Right cardiac atrium (tissue), 5 donors: ENCODE data around the gene CFAP73. TPM values are rescaled to one million over a fixed set of nuclear protein-coding genes. Genes with fewer than 3 reads are reported as not detected.

ENCODE experiments used
- ATAC-seq, 2 donors: fragments of 200-7000 bp; cut with Tn5 transposase; one replicate each; pipeline versions ENCODE4 v1.8.0 to v1.9.1; 2020; ENCODE audit warnings: moderate library complexity in 2 of 2, mild to moderate bottlenecking in 1 of 2
- DNase-seq, 3 donors: peaks; one replicate each; pipeline ENCODE4 v3.0.0-alpha.2; 2020
- H3K27ac ChIP-seq: one replicate; pipeline ENCODE4 v1.5.1; 2013; ENCODE audit warnings: mild to moderate bottlenecking, low read length, control low read depth, moderate library complexity
- H3K27me3 ChIP-seq: one replicate; pipeline ENCODE4 v1.6.1; 2013; ENCODE audit not compliant: control insufficient read depth, insufficient read depth
- H3K4me1 ChIP-seq: one replicate; pipeline ENCODE4 v1.6.1; 2013; ENCODE audit warnings: low read length; ENCODE audit not compliant: control insufficient read depth, insufficient read depth
- H3K4me3 ChIP-seq: one replicate; pipeline ENCODE4 v1.5.1; 2013; ENCODE audit warnings: low read length, control low read depth
- H3K9me3 ChIP-seq: one replicate; pipeline ENCODE4 v1.6.1; 2013; ENCODE audit warnings: low read length; ENCODE audit not compliant: control insufficient read depth
- WGBS: extraction: QIAGEN DNeasy Blood & Tissue Kit; methylation state at CpG from one replicate; pipeline ENCODE4 v1.1.7; 2013; 5-methylcytosine and 5-hydroxymethylcytosine counted together
- intact Hi-C, 4 donors: fragments of 100-400 bp; cut with DNase I; formaldehyde crosslinking; loops; one replicate each; pipeline versions ENCODE4 v1.11.0 to v1.14.0; 2022 to 2023
- long read RNA-seq, 4 donors: library from polyadenylated mRNA; unstranded; transcript quantifications; one replicate each; pipeline ENCODE4 v2.0.0, GENCODE V29; 2020 to 2021
- polyA plus RNA-seq: library from polyadenylated mRNA; stranded (reverse); fragments of 200-250 nt; gene quantifications from one replicate; pipeline ENCODE4 v1.2.3, GENCODE V29; 2013
- total RNA-seq, 4 donors: library from RNA; stranded (reverse); fragmentation: NEBNext Ultra II Directional; extraction: Animal tissue kit (Norgen Biotek cat#: 25700); gene quantifications; one replicate each; pipeline ENCODE4 v1.2.1, GENCODE V29; 2021
- donor health status: healthy with polysubstance abuse.
- donor health status: DM: no; HTN: yes; CAD: no.
- donor health status: DM: no; HTN: no; CAD: no.
- donor health status: DM: no; HTN: yes; CAD: no; lungs with severe emphysema.
- donor health status: DM: yes; HTN: yes; CAD: no.

The CFAP73 gene
- not detected for total RNA-seq
- polyA plus RNA-seq, result 0.09 TPM
- long read RNA-seq, donor 1, result 0 reads
- long read RNA-seq, donor 2, result 0 reads
- long read RNA-seq, donor 3, result 0 reads
- long read RNA-seq, donor 4, result 0 reads

DNA sequence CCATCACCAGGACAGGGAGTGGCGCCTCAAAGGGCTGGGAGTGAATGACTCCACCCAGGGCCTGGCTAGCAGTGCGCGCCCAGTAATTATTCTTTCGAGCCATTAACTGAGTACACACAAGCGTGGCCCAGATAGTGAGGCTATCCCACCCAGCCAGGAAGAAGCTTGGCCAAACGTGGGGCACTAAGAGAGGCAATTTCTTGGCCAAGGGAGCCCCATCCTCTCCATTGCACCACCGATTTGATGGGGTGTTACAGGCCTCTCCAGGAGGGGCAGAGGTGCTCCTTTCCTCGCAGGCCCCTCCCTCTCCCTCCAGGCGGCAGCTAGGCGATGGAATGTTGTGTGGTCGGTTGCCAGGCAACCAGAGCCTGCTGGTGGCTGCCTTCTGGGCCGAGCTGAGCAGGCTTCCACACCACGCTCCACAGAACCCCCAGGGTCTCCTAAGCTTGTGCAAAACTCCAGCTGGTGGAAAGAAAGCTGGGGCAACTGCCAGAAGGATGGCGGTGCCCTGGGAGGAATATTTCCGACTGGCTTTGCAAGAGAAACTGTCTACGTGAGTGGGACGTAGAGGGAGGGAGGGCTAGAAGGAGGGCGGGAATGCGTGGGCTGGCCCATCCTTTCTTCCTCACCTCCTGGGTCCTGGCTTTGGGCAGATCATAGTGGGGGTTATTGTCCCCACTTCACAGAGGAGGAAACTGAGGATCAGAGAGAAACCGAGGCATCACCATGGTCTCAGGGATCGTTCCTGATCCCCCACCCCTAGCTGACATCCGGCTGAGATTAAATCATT is at the start of gene CFAP73:
Gene CFAP73 (plus strand): TSS at position 364 of the 790 bp plus-strand sequence. CDS start 134 bp downstream, at position 498.
- ATAC-seq (peak; percentile 78 to 82), DNase-seq (peak; percentile 84 to 89 (median 86))
- H3K4me1 ChIP-seq, result no peaks in the 10 kb centered on the region
- intact Hi-C loops, result loop anchor here in 3 of 4 donors (5.0 to 10.0 kb wide), 3 partner anchors 95 to 105 kb away; partner anchors contain the start of gene DTX1 (in 1 of the 3)
- WGBS, result 24% methylated on average over 22 of the region's 22 CpGs
- H3K9me3 ChIP-seq, result no peaks in the 10 kb centered on the region
- no peak within 1 kb of the TSS for H3K4me3 ChIP-seq
- H3K27me3 ChIP-seq, result no peaks in the 10 kb centered on the region
- H3K27ac ChIP-seq, result no peak within 1 kb of the TSS

DNA sequence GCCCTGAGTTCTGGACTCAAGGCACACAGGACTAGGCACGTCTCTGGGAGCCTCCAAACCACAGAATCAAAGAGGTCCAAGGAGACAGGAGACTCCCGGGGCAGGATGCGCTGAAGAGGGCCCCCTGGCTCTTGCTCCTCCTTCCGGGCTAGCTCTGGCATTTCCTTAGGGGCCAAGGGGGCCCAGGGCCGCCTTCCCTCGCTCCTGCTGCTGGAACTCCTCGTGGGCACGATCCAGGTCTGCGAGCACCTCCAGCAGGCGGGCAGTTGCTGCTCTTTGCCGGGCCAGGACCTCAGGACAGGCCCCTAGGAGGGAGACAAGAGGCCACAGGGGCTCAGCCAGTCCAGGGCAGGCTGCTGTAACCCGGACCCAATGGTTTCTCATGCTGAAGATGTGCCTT is 49.8 kb upstream of the CFAP73 start:
- H3K9me3 ChIP-seq, result no peaks in the 10 kb centered on the region
- no peaks in the 10 kb centered on the region for H3K27me3 ChIP-seq
- ATAC-seq, result no peak
- no peak overlapping the region for H3K4me3 ChIP-seq
- H3K27ac ChIP-seq, result no peak overlapping the region
- 67% methylated on average over 12 of the region's 12 CpGs for WGBS
- H3K4me1 ChIP-seq, result no peaks in the 10 kb centered on the region
- DNase-seq, result no peak
- intact Hi-C loops, result loop anchor here in 2 of 4 donors (5.0 kb wide), 1 partner anchor 47 kb away; no protein-coding TSS in a partner anchor

DNA sequence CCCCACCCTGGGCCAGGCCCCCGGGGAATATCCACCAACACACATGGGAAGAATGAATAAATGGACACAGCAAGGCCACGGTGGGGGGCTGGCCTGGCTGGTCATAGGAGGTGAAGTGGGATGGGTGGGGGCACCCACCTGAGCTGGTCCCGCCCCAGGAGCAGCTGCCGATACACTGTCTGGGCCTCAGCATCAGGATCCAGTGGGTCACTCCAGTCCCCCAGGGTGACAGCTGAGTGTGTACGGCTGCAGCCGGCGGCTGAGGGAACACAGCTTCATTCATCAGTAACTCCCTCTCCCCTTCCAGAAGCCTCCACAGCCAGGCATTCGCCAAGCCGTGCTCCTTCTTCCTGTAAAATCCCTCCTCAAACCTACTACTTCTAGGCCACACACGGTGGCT is 47.8 kb upstream of the CFAP73 start:
- 63% methylated on average over 10 of the region's 10 CpGs for WGBS
- DNase-seq, result no peak
- no peaks in the 10 kb centered on the region for H3K9me3 ChIP-seq
- H3K27me3 ChIP-seq, result no peaks in the 10 kb centered on the region
- H3K27ac ChIP-seq, result no peak overlapping the region
- intact Hi-C loops, result no loop called here
- no peaks in the 10 kb centered on the region for H3K4me1 ChIP-seq
- ATAC-seq, result no peak
- no peak overlapping the region for H3K4me3 ChIP-seq

DNA sequence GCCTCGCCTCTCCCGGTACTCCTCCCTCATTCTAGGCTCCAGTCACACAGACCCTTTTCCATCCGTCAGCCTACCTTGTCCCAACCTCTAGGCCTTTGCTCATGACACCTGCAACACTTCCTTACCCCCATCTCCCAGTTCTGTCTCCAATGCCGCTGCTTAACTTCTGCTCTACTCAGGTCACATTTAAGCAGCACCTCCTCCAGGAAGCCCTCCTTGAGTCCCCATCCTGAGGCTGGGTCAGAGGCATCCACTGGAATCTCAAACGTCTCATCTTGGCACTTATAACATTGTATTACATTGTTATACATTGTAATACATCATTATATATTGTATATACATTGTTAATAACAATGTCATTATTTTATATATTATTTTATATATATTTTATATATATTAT is 46.7 kb upstream of the CFAP73 start:
- DNase-seq (no peak), ATAC-seq (no peak)
- intact Hi-C loops, result no loop called here
- H3K27ac ChIP-seq, result no peak overlapping the region
- no peaks in the 10 kb centered on the region for H3K4me1 ChIP-seq
- H3K9me3 ChIP-seq, result no peaks in the 10 kb centered on the region
- no peak overlapping the region for H3K4me3 ChIP-seq
- no peaks in the 10 kb centered on the region for H3K27me3 ChIP-seq
- 83% methylated on average over 5 of the region's 5 CpGs for WGBS

DNA sequence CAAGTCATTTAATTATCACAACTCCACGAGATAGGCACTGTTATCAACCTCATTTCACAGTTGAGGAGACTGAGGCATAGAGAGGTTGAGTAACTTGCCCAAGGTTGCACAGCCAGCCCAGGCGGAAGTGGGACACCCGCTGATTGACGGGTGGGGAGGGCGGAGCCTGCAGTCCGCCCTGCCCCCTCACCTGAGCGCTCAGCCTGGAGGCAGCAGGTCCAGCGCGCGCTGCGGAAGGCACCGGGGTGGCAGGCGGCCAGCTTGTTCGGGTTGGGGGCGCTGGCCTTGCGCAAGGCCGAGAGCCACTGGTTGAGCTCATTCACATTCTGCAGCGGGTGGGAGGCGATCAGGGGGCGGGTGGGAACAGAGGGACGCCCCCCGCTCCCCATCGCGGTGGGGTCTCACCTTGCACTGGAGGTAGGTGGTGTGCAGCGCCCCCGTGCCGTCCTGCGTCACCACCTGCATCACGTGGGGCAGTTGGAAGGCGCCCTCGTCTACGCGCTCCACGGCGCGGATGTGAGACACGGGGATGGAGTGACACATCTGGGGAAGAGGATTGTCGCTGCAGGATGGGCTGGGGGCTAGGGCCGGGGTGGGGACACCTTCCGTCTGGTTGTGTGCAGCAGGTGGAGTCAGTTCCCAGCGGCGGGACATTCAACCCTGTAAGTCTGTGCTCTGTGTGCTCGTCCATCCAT is 45.6 kb upstream of the CFAP73 start:
- Histone ChIP-seq H3K4me1 (no peaks in the 10 kb centered on the region), H3K27ac (no peak overlapping the region), H3K27me3 (no peaks in the 10 kb centered on the region), H3K4me3 (no peak overlapping the region), H3K9me3 (no peaks in the 10 kb centered on the region)
- DNase-seq (no peak), ATAC-seq (peak in 1 of 2 donors; percentile 42)
- WGBS, result 5% methylated on average over 43 of the region's 43 CpGs
- intact Hi-C loops, result no loop called here

DNA sequence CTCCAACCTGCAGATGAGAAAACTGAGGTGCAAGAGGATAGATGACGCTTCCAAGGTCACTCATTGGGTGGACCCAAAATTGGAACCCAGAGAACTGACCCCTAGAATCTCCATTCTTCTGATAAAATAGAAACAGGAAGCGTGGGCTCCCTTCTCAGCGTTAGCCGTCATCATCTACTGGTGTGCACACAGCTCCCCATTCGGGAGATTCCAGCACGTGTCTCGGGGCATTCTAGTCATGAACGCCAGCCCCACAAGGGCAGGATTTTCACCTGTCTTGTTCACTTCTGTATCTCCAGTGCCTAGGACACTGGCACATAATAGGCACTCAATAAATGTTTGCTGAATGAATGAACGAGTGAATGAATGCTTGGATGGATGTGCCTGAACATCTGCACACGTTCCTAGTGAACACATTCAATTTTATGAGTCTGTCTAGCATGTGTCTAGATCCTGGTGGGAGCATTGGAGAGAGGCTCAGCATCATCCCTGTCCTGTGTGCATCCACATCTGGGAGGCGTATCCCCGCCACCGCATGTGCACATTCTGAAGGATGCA is 44.5 kb upstream of the CFAP73 start:
- intact Hi-C loops, result no loop called here
- Histone ChIP-seq H3K27me3 (no peaks in the 10 kb centered on the region), H3K27ac (no peak overlapping the region), H3K4me3 (no peak overlapping the region), H3K9me3 (no peaks in the 10 kb centered on the region), H3K4me1 (no peaks in the 10 kb centered on the region)
- 56% methylated on average over 13 of the region's 13 CpGs for WGBS
- DNase-seq (no peak), ATAC-seq (no peak)

DNA sequence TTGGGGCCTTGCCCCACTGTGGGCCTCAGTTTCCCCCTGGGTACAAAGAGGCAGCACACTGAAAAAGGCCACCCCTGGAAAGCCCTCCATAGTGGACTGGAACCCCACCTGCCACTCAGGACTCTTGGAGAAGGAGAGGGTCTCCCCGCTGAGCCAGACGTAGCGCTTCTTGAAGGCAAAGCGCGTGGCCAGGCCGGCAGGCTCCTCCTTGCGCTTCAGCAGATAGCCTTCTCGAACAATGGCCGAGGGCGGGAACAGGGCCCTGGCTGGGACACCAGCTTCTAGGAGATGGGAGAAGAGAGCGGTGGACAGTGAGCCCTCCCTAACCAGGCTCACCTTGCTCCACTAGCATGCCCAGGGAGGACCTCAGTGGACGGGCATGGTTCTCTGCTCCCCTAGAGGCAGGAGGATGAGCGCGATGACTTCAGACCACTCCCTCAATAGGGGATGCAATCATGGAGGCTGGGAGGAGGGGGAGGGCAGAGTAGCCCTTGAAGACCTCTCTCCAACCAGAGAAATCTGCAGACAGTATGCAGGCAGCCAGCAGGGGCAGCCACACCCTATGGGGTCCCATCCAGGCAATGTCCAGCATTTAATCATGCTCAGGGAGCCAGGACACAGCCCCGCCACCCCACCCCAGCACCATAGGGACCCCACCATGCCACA is 43.8 kb upstream of the CFAP73 start:
- H3K4me1 ChIP-seq, result no peaks in the 10 kb centered on the region
- intact Hi-C loops, result no loop called here
- H3K9me3 ChIP-seq, result no peaks in the 10 kb centered on the region
- no peak for ATAC-seq
- H3K27me3 ChIP-seq, result no peaks in the 10 kb centered on the region
- no peak overlapping the region for H3K27ac ChIP-seq
- no peak for DNase-seq
- no peak overlapping the region for H3K4me3 ChIP-seq
- WGBS, result 79% methylated on average over 15 of the region's 15 CpGs

DNA sequence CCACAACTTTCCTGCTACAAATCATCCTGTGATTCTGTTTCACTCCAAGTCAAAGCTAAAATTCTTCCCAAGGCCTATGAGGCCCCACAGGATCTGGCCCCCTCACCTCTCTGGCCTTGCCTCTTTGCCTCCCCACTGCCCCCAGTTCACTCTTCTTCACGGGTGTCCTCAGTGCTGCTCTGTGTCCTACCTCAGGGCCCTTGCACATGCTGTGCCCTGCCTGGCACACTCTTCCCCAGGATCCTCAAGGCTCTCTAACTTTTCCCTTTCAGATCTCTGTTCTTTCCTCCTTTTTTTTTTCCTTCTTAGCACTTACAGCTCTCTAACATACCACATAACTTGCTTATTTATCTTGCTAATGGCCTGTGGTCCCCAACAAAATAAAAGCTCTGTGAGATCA is 43.2 kb upstream of the CFAP73 start:
- intact Hi-C loops, result no loop called here
- no peak for DNase-seq
- no peaks in the 10 kb centered on the region for H3K4me1 ChIP-seq
- no peak overlapping the region for H3K4me3 ChIP-seq
- no peak for ATAC-seq
- H3K27ac ChIP-seq, result no peak overlapping the region
- no peaks in the 10 kb centered on the region for H3K9me3 ChIP-seq
- no peaks in the 10 kb centered on the region for H3K27me3 ChIP-seq
- WGBS, result 70% methylated on average over 1 of the region's 1 CpG

DNA sequence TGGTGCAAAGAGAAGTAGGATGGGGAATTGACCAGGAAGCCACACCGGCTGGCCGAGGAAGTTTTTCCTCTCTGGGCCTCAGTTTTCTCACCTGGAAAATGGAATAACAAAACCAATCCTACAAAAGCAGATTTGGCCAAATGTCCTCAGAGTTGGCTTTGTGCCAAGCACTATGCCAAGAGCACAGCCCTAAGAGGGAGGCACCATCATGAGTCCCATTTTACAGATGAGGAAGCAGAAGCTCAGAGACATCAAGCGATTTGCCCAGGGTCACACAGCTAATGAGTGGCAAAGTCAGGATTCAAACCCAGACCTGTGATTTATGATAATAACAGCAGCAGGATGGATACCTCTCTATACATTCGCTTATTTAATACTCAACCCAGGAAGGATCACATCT is 41.2 kb upstream of the CFAP73 start:
- Histone ChIP-seq H3K9me3 (no peaks in the 10 kb centered on the region), H3K4me1 (no peaks in the 10 kb centered on the region), H3K27me3 (no peaks in the 10 kb centered on the region), H3K27ac (no peak overlapping the region), H3K4me3 (no peak overlapping the region)
- intact Hi-C loops, result no loop called here
- ATAC-seq, result no peak
- no peak for DNase-seq
- WGBS, result 94% methylated on average over 4 of the region's 4 CpGs

DNA sequence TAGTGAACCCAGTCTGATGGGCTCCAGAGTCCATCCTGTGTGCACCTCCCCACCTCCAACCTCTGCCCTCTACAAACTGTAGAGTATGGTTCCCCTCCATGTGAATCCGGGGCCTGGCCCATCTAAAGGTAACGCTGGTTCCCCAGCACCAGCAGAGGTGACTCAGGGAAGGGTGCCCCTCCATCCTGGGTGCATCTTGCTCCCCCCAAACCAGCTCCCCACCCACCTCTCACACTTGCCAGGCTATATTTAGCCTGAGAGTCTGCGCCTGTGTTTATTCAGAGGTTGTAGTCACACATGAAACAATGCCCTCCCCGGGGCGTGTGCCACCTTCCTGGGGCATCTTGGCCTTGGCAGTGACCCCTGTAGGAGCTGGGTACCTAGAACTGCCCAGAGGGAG is 40.2 kb upstream of the CFAP73 start:
- no peak overlapping the region for H3K27ac ChIP-seq
- no peak for ATAC-seq
- H3K27me3 ChIP-seq, result no peaks in the 10 kb centered on the region
- intact Hi-C loops, result no loop called here
- DNase-seq, result no peak
- no peaks in the 10 kb centered on the region for H3K9me3 ChIP-seq
- WGBS, result 74% methylated on average over 5 of the region's 5 CpGs
- H3K4me1 ChIP-seq, result no peaks in the 10 kb centered on the region
- no peak overlapping the region for H3K4me3 ChIP-seq
